ENCODE data around the gene ADAM15. TPM values are rescaled to one million over a fixed set of nuclear protein-coding genes. Genes with fewer than 3 reads are reported as not detected.

ADAM15 gene
- total RNA-seq, 1 experiment from 2014 or later, result 36.3 TPM

GRCh38 chr1:155030243-155030795, 20.8 kb upstream of the ADAM15 start:
- Histone ChIP-seq H3K4me3 (ENCODE audit: low read depth, low read length, poor library complexity, severe bottlenecking) (no peak overlapping the region), H3K36me3 (ENCODE audit: insufficient read depth, low read length, poor library complexity, severe bottlenecking) (no peaks in the 10 kb centered on the region), H3K27me3 (replicated peaks; ENCODE audit: insufficient read depth, low read depth, low read length, poor library complexity) (no peaks in the 10 kb centered on the region), H3K9me3 (ENCODE audit: low read depth, low read length, poor library complexity, severe bottlenecking) (no peaks in the 10 kb centered on the region), H3K27ac (ENCODE audit: low read depth, low read length, poor library complexity, severe bottlenecking) (no peak overlapping the region), H3K4me1 (ENCODE audit: insufficient read depth, low read length, poor library complexity, severe bottlenecking) (no peaks in the 10 kb centered on the region)
- intact Hi-C loops (cut with micrococcal nuclease; ENCODE audit: unreplicated experiment), result no loop called here
- no TSS peak for BruUV-seq (replicated peaks)
- DNase-seq (ENCODE audit: low spot score), result no peak
- TF ChIP-seq EZH2 (IDR thresholded peaks at IDR 0.05; ENCODE audit: borderline replicate concordance, low read depth, low read length, poor library complexity, severe bottlenecking) (no peak), CTCF (conservative IDR thresholded peaks at IDR 0.05; ENCODE audit: low read depth, low read length) (no peak)
- ChIA-PET CTCF (interaction anchor here (1.4 kb wide), 1 partner anchor 13 kb away, joined by 6 read pairs; no protein-coding TSS in a partner anchor), POLR2A (ENCODE audit: low non-redundant PET) (no interaction called here)

- no peaks in the 10 kb centered on the region for H3K9me3 ChIP-seq (ENCODE audit: low read depth, low read length, poor library complexity, severe bottlenecking)
- H3K4me1 ChIP-seq (ENCODE audit: insufficient read depth, low read length, poor library complexity, severe bottlenecking), result no peaks in the 10 kb centered on the region
- DNase-seq (ENCODE audit: low spot score), result no peak
- H3K27me3 ChIP-seq (replicated peaks; ENCODE audit: insufficient read depth, low read depth, low read length, poor library complexity), result no peaks in the 10 kb centered on the region
- POLR2A ChIA-PET (ENCODE audit: low non-redundant PET), result no interaction called here
- H3K27ac ChIP-seq (ENCODE audit: low read depth, low read length, poor library complexity, severe bottlenecking), result no peak overlapping the region
- no peaks in the 10 kb centered on the region for H3K36me3 ChIP-seq (ENCODE audit: insufficient read depth, low read length, poor library complexity, severe bottlenecking)
- no peak overlapping the region for H3K4me3 ChIP-seq (ENCODE audit: low read depth, low read length, poor library complexity, severe bottlenecking)
- TF ChIP-seq EZH2 (IDR thresholded peaks at IDR 0.05; ENCODE audit: borderline replicate concordance, low read depth, low read length, poor library complexity, severe bottlenecking), result no peak
- TF ChIP-seq CTCF (conservative IDR thresholded peaks at IDR 0.05; ENCODE audit: low read depth, low read length), result no peak
- intact Hi-C loops (cut with micrococcal nuclease; ENCODE audit: unreplicated experiment), result no loop called here
- no TSS peak for BruUV-seq (replicated peaks)
- CTCF ChIA-PET, result no interaction called here
These were observed 20.2 kb upstream of the ADAM15 start for GRCh38 chr1:155030899-155031298.

DNA sequence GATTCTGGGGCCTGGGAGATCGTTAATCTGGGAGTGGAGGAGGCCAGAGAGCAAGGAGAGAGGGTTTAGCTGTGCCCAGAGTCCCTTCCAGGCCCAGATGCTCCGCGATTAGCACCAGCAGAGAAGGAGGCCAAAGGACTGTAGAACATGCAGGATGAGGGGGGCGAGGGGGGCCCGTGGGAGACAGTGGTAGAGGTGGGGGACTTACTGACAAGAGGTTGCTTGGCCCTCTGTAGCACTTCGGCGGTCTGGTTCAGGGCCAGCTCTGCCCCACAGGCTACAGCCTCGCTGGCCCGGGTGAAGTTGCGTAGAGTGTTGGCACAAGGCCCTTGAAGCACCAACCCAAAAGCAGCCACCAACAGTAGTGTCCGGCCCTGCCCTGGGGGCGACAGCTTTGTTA, 18.2 kb upstream of the ADAM15 start:
- Histone ChIP-seq H3K27ac (ENCODE audit: low read depth, low read length, poor library complexity, severe bottlenecking) (no peak overlapping the region), H3K27me3 (replicated peaks; ENCODE audit: insufficient read depth, low read depth, low read length, poor library complexity) (no peaks in the 10 kb centered on the region), H3K36me3 (ENCODE audit: insufficient read depth, low read length, poor library complexity, severe bottlenecking) (no peaks in the 10 kb centered on the region), H3K4me1 (ENCODE audit: insufficient read depth, low read length, poor library complexity, severe bottlenecking) (no peaks in the 10 kb centered on the region), H3K4me3 (ENCODE audit: low read depth, low read length, poor library complexity, severe bottlenecking) (no peak overlapping the region), H3K9me3 (ENCODE audit: low read depth, low read length, poor library complexity, severe bottlenecking) (no peaks in the 10 kb centered on the region)
- DNase-seq (ENCODE audit: low spot score), result no peak
- ChIA-PET POLR2A (ENCODE audit: low non-redundant PET) (no interaction called here), CTCF (no interaction called here)
- intact Hi-C loops (cut with micrococcal nuclease; ENCODE audit: unreplicated experiment), result no loop called here
- TF ChIP-seq CTCF (conservative IDR thresholded peaks at IDR 0.05; ENCODE audit: low read depth, low read length), result no peak
- no peak for TF ChIP-seq EZH2 (IDR thresholded peaks at IDR 0.05; ENCODE audit: borderline replicate concordance, low read depth, low read length, poor library complexity, severe bottlenecking)
- no TSS peak for BruUV-seq (replicated peaks)
